ENCODE measurements around the gene POU5F1. TPM values are rescaled to one million over a fixed set of nuclear protein-coding genes. Genes with fewer than 3 reads are reported as not detected.
A peak's percentile ranks its signal among the peaks of the same experiment; 100 is the strongest.

The POU5F1 gene
- polyA plus RNA-seq, 3 donors, result 0.20 TPM; not detected in 2

DNA sequence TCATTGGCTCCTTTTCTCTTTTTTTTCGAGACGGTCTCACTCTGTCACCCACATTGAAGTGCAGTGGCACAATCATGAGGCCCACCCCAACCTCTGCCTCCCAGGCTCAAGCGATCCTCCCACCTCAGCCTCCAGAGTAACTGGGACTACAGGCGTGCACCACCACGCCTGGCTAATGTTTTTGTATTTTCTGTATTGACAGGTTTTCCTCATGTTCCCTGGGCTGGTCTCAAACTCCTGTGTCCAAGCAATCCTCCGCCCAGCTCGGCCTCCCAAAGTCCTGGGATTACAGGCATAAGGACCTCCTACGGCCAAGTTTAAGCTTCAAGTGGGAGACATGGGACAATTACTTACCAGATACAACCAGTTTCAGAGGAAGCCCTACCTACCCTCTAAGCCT is 9.4 kb upstream of the POU5F1 start:
- TF ChIP-seq, protein P1, sequence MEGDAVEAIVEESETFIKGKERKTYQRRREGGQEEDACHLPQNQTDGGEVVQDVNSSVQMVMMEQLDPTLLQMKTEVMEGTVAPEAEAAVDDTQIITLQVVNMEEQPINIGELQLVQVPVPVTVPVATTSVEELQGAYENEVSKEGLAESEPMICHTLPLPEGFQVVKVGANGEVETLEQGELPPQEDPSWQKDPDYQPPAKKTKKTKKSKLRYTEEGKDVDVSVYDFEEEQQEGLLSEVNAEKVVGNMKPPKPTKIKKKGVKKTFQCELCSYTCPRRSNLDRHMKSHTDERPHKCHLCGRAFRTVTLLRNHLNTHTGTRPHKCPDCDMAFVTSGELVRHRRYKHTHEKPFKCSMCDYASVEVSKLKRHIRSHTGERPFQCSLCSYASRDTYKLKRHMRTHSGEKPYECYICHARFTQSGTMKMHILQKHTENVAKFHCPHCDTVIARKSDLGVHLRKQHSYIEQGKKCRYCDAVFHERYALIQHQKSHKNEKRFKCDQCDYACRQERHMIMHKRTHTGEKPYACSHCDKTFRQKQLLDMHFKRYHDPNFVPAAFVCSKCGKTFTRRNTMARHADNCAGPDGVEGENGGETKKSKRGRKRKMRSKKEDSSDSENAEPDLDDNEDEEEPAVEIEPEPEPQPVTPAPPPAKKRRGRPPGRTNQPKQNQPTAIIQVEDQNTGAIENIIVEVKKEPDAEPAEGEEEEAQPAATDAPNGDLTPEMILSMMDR (IDR thresholded peaks at IDR 0.05), result no peak
- peak overlapping the region; percentile 69 for H2AFZ ChIP-seq (ENCODE audit: insufficient read depth, low read depth, low read length, poor library complexity, severe bottlenecking)

GRCh38 chr6:31179042-31179386 is 8.5 kb upstream of the POU5F1 start:
- WGBS (ENCODE audit: insufficient coverage), result 91% methylated on average over 4 of the region's 4 CpGs
- Histone ChIP-seq H3K4me2 (replicated peaks; ENCODE audit: extremely low read depth, low read length, poor library complexity, severe bottlenecking) (no peak overlapping the region), H3K27ac (ENCODE audit: low read depth in 1 of 2, low read length in 2 of 2) (no peak overlapping the region), H3K27me3 (ENCODE audit: control insufficient read depth in 2 of 2, insufficient read depth in 2 of 2, low read length in 2 of 2) (no peaks in the 10 kb centered on the region), H3K36me3 (replicated peaks in 1 of 2; ENCODE audit: control insufficient read depth in 1 of 2, insufficient read depth in 2 of 2, low read length in 2 of 2) (no peaks in the 10 kb centered on the region), H3K9me3 (replicated peaks in 1 of 2; ENCODE audit: control insufficient read depth in 1 of 2, insufficient read depth in 1 of 2, low read length in 2 of 2) (no peaks in the 10 kb centered on the region), H3K4me3 (replicated peaks in 1 of 3; ENCODE audit: low read depth in 2 of 3, low read length in 3 of 3) (no peak overlapping the region), H3K79me2 (ENCODE audit: insufficient read depth, low read length) (no peaks in the 10 kb centered on the region), H2AFZ (ENCODE audit: insufficient read depth, low read depth, low read length, poor library complexity, severe bottlenecking) (no peak overlapping the region), H4K20me1 (ENCODE audit: insufficient read depth, low read length) (no peaks in the 10 kb centered on the region), H3K4me1 (ENCODE audit: control insufficient read depth in 1 of 2, insufficient read depth in 2 of 2, low read length in 2 of 2) (peaks cover 0 to 6% of the 10 kb centered on the region in 2 donors), H3K9ac (ENCODE audit: insufficient read depth, low read length, poor library complexity, severe bottlenecking) (no peak overlapping the region)
- Mint-ChIP-seq H3K4me1 (peaks cover 14% of the 10 kb centered on the region), H3K36me3 (no peaks in the 10 kb centered on the region), H3K9me3 (peaks cover 0 to 2% (median 0%) of the 10 kb centered on the region in 7 donors), H3K27ac (peak overlapping the region in 1 of 7 donors; percentile 22), H3K27me3 (ENCODE audit: low read depth in 3 of 3) (peaks cover 0 to 2% (median 1%) of the 10 kb centered on the region in 3 donors), H3K4me3 (no peak overlapping the region)
- intact Hi-C loops (cut with micrococcal nuclease), result no loop called here
- no peak for DNase-seq
- TF ChIP-seq, protein P1 (IDR thresholded peaks at IDR 0.05), result no peak

More for the DNA sequence above, 9.4 kb upstream of the POU5F1 start:
- Mint-ChIP-seq H3K4me3 (peak overlapping the region in 1 of 2 donors; percentile 80), H3K4me1 (peaks cover 14% of the 10 kb centered on the region), H3K9me3 (peaks cover 0 to 2% (median 0%) of the 10 kb centered on the region in 7 donors), H3K27ac (no peak overlapping the region), H3K36me3 (no peaks in the 10 kb centered on the region), H3K27me3 (ENCODE audit: low read depth in 3 of 3) (peaks cover 0 to 2% (median 1%) of the 10 kb centered on the region in 3 donors)
- H3K4me3 ChIP-seq (replicated peaks in 1 of 3; ENCODE audit: low read depth in 2 of 3, low read length in 3 of 3), result peak overlapping the region in 2 of 3 experiments; percentile 44 to 63
- intact Hi-C loops (cut with micrococcal nuclease), result no loop called here
- no peak for DNase-seq
- no peaks in the 10 kb centered on the region for H3K79me2 ChIP-seq (ENCODE audit: insufficient read depth, low read length)
- 97% methylated on average over 4 of the region's 8 CpGs for WGBS (ENCODE audit: insufficient coverage)
- peak overlapping the region; percentile 53 for H3K9ac ChIP-seq (ENCODE audit: insufficient read depth, low read length, poor library complexity, severe bottlenecking)
- H3K36me3 ChIP-seq (replicated peaks in 1 of 2; ENCODE audit: control insufficient read depth in 1 of 2, insufficient read depth in 2 of 2, low read length in 2 of 2), result no peaks in the 10 kb centered on the region
- H3K27me3 ChIP-seq (ENCODE audit: control insufficient read depth in 2 of 2, insufficient read depth in 2 of 2, low read length in 2 of 2), result no peaks in the 10 kb centered on the region
- H3K9me3 ChIP-seq (replicated peaks in 1 of 2; ENCODE audit: control insufficient read depth in 1 of 2, insufficient read depth in 1 of 2, low read length in 2 of 2), result no peaks in the 10 kb centered on the region
- H4K20me1 ChIP-seq (ENCODE audit: insufficient read depth, low read length), result no peaks in the 10 kb centered on the region
- H3K27ac ChIP-seq (ENCODE audit: low read depth in 1 of 2, low read length in 2 of 2), result no peak overlapping the region
- H3K4me1 ChIP-seq (ENCODE audit: control insufficient read depth in 1 of 2, insufficient read depth in 2 of 2, low read length in 2 of 2), result peaks cover 0 to 6% of the 10 kb centered on the region in 2 donors
- H3K4me2 ChIP-seq (replicated peaks; ENCODE audit: extremely low read depth, low read length, poor library complexity, severe bottlenecking), result peak overlapping the region; percentile 67
